T-helper 2 cell treated with Interferon-gamma antibody and Interleukin-4, amounts not matched to agents 5 μg/mL and 100 μg/mL, for 36 hours (primary cell): ENCODE measurements around the gene SLC19A3.
"Not testable (repeated sequence)": the region's sequence is repeated elsewhere in the genome, so short reads cannot be mapped to it uniquely, and the experiment has no call there.

Experiments
- DNase-seq: peaks from one replicate; pipeline ENCODE4 v3.0.0; 2021; ENCODE audit warnings: low spot score
- H3K27ac Mint-ChIP-seq: one replicate; pipeline ENCODE4 v1.8.0; 2021; ENCODE audit warnings: mild to moderate bottlenecking, mixed read lengths
- H3K27me3 Mint-ChIP-seq: one replicate; pipeline ENCODE4 v1.8.0; 2021; ENCODE audit warnings: low read depth, mixed read lengths
- H3K36me3 Mint-ChIP-seq: one replicate; pipeline ENCODE4 v1.8.0; 2021; ENCODE audit warnings: low read depth, mixed read lengths
- H3K4me1 Mint-ChIP-seq: one replicate; pipeline ENCODE4 v1.8.0; 2021; ENCODE audit warnings: low read depth, mixed read lengths
- H3K4me3 Mint-ChIP-seq: one replicate; pipeline ENCODE4 v1.8.0; 2022; ENCODE audit warnings: mild to moderate bottlenecking, moderate library complexity, mixed read lengths
- H3K9me3 Mint-ChIP-seq: one replicate; pipeline ENCODE4 v1.8.0; 2021; ENCODE audit warnings: mixed read lengths

The SLC19A3 gene

DNA sequence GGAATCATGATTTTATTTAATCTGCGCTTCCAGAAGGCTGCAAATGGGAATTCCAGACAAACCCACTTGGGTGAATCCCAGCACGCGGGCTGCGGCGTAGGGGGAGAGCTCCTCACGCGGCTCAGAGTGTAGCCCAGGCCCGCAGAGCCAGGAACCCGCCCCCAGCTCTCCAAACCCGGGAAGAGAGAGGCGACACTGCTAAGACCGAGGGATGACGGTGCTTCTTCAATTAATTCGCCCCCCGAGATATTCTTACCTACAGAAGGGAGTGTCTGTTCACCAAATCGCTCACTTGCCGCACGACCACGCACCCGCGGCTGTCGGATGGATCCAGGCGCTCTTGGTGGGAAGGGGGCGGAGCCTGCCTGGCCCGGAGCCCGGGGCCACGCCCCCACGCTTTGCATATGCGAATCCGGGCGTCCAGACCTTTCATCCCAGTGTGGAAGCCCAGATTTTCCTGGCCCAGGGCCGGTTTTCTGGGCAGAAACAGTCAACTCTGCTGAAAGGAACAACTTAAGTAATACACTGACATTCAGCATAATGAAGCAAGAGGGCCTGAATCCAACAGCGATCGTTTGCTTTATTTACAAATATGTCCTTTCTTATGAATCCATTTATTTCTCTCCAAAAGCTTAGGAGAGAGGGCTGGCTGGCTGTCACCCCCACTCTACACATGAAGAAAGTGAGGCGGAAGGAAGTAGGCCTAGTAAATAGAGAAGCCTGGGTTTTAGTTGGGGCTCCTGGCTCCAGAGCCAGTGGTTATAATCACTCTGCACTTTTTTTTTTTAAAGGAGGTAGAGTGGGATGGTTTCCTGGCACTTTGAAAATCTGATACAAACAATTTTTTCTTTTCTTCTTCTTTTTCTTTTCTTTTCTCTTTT, at the start of gene SLC19A3:
Gene SLC19A3 (minus strand): TSS at position 342 of the 881 bp plus-strand sequence. CDS start 15,710 bp downstream, outside the sequence.
- H3K27me3 Mint-ChIP-seq, result peaks cover 13% of the 10 kb centered on the region
- H3K36me3 Mint-ChIP-seq, result no peaks in the 10 kb centered on the region
- no peak within 1 kb of the TSS for H3K4me3 Mint-ChIP-seq
- no peak within 1 kb of the TSS for H3K27ac Mint-ChIP-seq
- no peaks in the 10 kb centered on the region for H3K4me1 Mint-ChIP-seq
- no peaks in the 10 kb centered on the region for H3K9me3 Mint-ChIP-seq
- no peak for DNase-seq

DNA sequence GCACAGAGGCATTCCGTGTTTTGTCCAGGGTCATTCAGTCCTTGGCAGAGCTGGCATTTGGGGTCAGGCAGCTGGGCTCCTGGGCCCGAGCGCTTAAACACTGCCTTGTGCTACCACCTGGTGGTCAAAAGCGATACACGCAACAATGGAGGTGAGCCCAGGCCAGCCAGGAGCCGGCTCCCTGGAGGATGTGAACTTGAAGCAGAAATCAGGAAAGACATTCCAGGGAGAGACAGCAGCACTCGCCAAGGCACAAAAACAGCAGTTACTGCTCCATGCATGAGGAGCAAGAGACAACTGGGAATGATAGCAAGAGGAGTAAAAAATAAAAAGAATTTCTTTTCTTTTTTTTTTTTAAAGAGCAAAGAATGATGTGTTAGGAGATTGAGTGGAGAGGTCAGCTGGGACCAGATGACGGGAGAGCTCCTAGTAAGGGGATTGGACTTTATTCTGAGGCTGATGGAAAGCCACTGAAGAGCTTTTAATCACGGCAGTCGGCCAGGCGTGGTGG, 48.6 kb upstream of the SLC19A3 start:
- Mint-ChIP-seq H3K9me3 (no peaks in the 10 kb centered on the region), H3K36me3 (no peaks in the 10 kb centered on the region), H3K4me1 (no peaks in the 10 kb centered on the region), H3K27me3 (no peaks in the 10 kb centered on the region), H3K4me3 (no peak overlapping the region), H3K27ac (no peak overlapping the region)
- peak; percentile 40 for DNase-seq

DNA sequence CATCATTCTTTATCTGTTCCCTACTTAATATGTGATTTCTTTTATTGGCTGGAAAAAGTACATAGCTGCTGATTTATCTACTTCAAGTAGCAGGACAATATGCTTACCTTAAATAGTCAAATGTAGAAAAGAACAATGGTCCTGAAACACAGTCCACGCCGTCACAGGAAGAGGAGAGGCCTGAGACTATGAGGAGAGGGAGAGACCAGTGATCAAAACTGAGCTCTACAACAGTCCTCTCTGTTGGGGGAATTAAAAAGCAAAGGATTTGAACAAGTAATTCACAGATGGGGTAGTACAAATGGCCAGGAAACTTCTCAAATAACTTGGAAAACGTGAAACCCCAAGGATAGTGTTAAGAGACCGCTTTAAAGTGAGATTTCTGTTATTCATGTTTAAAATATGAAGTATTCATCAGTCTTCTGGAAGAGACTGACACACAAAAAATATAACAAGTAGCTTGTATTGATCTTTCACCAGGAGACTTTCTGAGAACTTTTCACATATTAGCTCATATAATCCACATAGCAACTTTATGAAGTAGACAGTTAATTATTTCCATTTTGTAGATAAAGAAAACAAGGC, 48.1 kb upstream of the SLC19A3 start:
- H3K27ac Mint-ChIP-seq, result no peak overlapping the region
- H3K4me1 Mint-ChIP-seq, result no peaks in the 10 kb centered on the region
- no peaks in the 10 kb centered on the region for H3K9me3 Mint-ChIP-seq
- no peak for DNase-seq
- H3K27me3 Mint-ChIP-seq, result no peaks in the 10 kb centered on the region
- H3K36me3 Mint-ChIP-seq, result no peaks in the 10 kb centered on the region
- no peak overlapping the region for H3K4me3 Mint-ChIP-seq

DNA sequence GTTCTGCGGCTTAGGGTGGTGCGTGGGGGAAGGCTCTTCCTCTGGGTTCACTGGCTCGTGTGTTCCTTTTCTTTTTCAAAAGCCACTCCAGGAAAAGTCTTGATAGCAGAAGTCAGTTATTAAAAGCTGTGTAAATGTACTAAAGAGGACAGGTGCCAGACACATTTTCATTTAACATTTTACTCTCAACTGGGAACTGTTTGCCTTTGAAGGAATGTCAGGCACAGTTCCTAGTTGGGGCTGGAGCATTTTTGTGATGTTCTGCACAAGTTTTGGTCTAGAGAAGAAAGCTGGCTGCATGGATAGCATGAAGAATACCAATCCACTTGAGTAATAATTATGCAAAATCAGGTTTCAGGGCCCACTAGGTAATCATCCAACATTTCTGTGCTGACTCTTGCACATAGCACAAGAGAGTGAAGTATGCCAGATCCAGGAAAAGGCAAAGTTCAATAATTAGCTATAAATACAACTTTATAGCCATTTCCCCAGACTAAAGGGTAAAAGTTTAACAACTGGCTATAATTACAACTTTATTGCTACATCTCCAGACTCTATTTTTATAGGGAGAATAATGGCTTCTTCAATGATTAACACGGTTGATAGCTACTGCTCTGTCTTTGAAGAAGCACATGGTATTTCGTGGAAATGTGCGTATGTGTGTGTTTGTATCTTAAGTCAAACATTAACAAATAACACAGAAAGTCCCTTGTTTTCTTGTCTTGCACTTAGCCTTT, 44.1 kb upstream of the SLC19A3 start:
- H3K9me3 Mint-ChIP-seq, result no peaks in the 10 kb centered on the region
- no peak for DNase-seq

DNA sequence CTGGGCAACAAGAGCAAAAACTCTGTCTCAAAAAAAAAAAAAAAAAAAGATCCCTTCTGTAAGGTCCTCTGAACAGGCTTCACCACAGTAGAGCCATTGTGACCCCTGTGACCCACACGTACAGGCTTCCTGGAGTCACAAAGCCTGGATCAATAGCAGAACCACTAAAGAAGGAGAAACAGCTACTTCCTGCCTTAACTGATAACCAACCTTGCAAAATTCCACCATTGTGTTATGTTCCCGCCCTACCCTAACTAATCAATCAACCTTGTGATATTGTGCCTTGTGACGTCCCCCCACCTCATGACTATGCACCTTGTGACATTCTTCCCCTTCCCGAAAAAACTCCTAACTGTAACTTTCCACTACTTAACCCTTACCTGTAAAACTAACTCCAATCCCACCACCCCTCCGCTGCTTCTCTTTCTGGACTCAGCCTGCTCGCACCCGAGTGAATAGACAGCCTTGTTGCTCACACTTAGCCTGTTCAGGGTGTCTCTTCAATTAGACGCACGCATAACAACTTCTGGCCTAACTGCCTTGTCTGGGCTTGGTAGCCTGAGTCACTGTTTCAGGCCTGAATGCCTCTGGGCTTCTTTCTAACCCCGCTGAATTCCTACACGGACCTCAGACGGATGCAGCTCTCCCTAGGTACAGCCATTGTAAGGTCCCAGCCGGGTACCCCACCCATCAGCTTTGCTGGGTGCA, 41.7 kb upstream of the SLC19A3 start:
- no peaks in the 10 kb centered on the region for H3K27me3 Mint-ChIP-seq
- no peaks in the 10 kb centered on the region for H3K36me3 Mint-ChIP-seq
- DNase-seq, result no peak
- no peaks in the 10 kb centered on the region for H3K4me1 Mint-ChIP-seq
- H3K4me3 Mint-ChIP-seq, result no peak overlapping the region
- no peak overlapping the region for H3K27ac Mint-ChIP-seq
- H3K9me3 Mint-ChIP-seq, result no peaks in the 10 kb centered on the region

More for the DNA sequence above, 44.1 kb upstream of the SLC19A3 start:
- Mint-ChIP-seq H3K4me1 (no peaks in the 10 kb centered on the region), H3K27ac (no peak overlapping the region), H3K27me3 (no peaks in the 10 kb centered on the region), H3K4me3 (no peak overlapping the region), H3K36me3 (no peaks in the 10 kb centered on the region)

DNA sequence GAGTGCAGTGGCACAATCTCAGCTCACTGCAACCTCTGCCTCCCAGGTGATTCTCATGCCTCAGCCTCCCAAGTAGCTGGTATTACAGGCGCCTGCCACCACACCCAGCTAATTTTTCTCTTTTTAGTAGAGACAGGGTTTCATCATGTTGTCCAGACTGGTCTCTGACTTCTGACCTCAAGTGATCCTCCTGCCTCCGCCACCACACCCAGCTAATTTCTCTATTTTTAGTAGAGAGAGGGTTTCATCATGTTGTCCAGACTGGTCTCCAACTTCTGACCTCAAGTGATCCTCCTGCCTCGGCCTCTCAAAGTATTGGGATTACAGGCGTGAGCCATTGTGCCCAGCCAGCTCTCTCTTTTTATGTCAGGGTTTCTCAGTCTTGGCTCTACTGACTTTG, 38.4 kb upstream of the SLC19A3 start:
- not testable (repeated sequence) for H3K9me3 Mint-ChIP-seq, H3K4me1 Mint-ChIP-seq, H3K36me3 Mint-ChIP-seq, H3K4me3 Mint-ChIP-seq, H3K27ac Mint-ChIP-seq, DNase-seq, H3K27me3 Mint-ChIP-seq

DNA sequence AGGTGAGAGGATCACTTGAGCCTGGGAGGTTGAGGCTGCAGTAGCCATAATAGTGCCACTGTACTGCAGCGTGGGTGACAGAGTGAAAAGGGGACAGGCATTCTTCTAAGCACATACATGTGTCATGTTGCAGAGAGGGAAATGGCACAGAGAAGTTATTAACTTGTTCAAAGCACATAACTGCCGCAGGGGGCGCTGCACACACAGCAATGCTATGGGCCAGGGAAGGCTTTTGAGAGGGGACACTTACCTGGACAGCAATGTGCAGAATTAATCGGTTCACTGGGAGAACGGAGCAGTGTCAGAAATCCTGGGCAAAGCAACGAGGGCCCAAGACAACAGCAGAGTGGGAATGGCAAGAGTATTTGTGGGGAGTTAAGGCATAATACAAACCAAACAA, 30.3 kb upstream of the SLC19A3 start:
- Mint-ChIP-seq H3K9me3 (no peaks in the 10 kb centered on the region), H3K36me3 (no peaks in the 10 kb centered on the region), H3K27me3 (no peaks in the 10 kb centered on the region), H3K27ac (no peak overlapping the region), H3K4me3 (no peak overlapping the region), H3K4me1 (no peaks in the 10 kb centered on the region)
- DNase-seq, result no peak

DNA sequence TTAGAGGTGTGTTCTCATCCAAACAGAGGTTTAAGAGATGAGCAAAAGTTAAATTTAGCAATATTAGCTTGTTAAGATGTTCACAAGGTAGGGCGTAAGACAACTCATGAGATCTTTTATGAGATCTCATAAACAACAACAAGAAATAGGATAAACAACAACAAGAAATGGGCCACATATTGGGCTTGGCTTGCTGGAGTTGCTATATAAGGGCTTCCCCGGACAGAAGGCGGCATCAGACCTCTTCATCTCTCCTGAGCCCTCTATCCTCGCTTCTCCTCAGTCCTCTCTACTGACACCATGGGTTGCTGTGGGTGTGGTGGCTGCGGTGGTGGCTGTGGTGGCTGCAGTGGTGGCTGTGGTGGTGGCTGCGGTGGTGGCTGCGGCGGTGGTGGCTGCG, 27.8 kb upstream of the SLC19A3 start, which contains the start of gene SCYGR8:
Gene SCYGR8 (plus strand): TSS at position 301 of the 400 bp plus-strand sequence. CDS start 0 bp downstream, at position 301.
- no peak within 1 kb of the TSS for H3K27ac Mint-ChIP-seq
- no peaks in the 10 kb centered on the region for H3K4me1 Mint-ChIP-seq
- no peaks in the 10 kb centered on the region for H3K36me3 Mint-ChIP-seq
- no peak within 1 kb of the TSS for H3K4me3 Mint-ChIP-seq
- H3K9me3 Mint-ChIP-seq, result no peaks in the 10 kb centered on the region
- H3K27me3 Mint-ChIP-seq, result no peaks in the 10 kb centered on the region
- DNase-seq, result no peak

DNA sequence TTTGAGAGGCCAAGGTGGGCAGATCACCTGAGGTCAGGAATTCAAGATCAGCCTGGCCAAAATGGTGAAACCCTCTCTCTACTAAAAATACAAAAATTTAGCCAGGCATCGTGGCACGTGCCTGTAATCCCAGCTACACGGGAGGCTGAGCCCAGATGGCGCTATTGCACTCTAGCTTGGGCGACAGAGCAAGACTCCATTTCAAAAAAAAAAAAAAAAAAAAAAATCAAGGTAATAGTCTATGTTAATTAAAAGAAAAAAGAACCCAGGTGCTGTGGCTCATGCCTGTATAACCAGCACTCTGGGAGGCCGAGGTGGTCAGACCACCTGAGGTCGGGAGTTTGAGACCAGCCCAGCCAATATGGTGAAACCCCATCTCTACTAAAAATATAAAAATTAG, 22.9 kb upstream of the SLC19A3 start:
- H3K27me3 Mint-ChIP-seq, H3K27ac Mint-ChIP-seq, H3K4me3 Mint-ChIP-seq, H3K4me1 Mint-ChIP-seq, H3K9me3 Mint-ChIP-seq, DNase-seq, H3K36me3 Mint-ChIP-seq: not testable (repeated sequence)

DNA sequence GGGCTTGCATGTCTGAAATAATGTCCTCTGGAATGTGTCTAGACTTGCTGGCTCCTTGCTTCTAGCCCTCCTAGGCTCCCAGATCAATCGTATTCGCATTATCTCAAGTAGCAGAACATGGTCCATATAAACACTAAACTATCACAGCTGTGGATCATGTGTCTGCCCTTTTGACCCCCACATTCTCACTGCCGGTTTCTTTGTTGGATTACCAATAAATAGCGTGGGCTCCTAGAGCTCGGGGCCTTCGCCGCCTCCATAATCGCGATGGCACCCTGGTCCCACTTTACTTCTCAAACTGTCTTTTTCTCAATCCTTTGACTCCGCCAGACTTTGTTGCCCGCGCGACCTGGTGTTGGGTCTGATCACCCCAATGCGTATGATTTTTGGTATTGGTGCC, 21.5 kb upstream of the SLC19A3 start:
- no peaks in the 10 kb centered on the region for H3K4me1 Mint-ChIP-seq
- DNase-seq, result no peak
- no peak overlapping the region for H3K4me3 Mint-ChIP-seq
- no peaks in the 10 kb centered on the region for H3K27me3 Mint-ChIP-seq
- no peaks in the 10 kb centered on the region for H3K9me3 Mint-ChIP-seq
- H3K36me3 Mint-ChIP-seq, result no peaks in the 10 kb centered on the region
- no peak overlapping the region for H3K27ac Mint-ChIP-seq

DNA sequence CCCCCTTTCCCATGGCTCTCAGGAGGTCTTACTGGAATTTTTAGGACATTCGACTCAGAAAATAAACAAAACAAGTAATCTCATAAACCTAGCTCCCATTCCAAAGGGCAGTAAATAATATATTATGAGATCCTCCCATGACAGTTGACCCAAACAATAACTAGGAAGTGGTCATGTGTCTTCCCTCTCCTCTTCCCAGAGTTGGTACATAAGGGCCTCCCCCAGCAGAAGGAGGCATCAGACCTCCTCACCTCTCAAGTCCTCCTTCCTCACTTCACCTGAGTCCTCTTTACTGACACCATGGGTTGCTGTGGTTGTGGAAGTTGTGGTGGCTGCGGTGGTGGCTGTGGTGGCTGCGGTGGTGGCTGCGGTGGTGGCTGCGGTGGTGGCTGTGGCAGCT, 10.2 kb upstream of the SLC19A3 start, which contains the start of gene SCYGR7:
Gene SCYGR7 (plus strand): TSS at position 301 of the 400 bp plus-strand sequence. CDS start 0 bp downstream, at position 301.
- no peaks in the 10 kb centered on the region for H3K27me3 Mint-ChIP-seq
- H3K4me3 Mint-ChIP-seq, result no peak within 1 kb of the TSS
- no peak within 1 kb of the TSS for H3K27ac Mint-ChIP-seq
- H3K36me3 Mint-ChIP-seq, result no peaks in the 10 kb centered on the region
- no peak for DNase-seq
- H3K9me3 Mint-ChIP-seq, result no peaks in the 10 kb centered on the region
- H3K4me1 Mint-ChIP-seq, result no peaks in the 10 kb centered on the region

DNA sequence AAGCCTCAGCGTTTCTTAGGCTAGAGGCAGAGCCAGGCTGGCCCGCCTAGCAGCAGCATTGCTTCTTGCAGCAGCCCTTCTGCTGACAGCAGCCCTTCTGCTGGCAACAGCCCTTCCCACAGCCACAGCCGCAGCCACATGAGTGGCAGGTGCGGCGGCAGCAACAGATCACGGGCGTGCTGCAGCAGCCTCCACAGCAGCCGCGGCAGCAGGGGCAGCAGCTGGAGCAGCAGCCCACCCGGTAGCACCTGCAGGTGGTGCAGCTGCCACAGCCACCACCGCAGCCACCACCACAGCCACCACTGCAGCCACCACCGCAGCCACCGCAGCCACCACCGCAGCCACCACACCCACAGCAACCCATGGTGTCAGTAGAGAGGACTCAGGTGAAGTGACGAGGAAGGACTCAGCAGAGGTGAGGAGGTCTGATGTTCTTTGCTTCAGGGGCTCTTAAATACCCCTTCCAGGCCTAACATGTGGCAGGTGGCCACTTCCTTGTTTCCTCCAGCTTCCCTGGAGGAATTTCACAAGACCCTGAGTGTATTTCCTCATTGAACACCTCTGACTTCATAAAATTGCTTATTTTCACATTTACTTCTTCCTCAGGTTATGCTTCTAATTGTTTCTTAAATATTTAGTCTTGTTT, 6.7 kb upstream of the SLC19A3 start, which contains the start of gene SCYGR6:
Gene SCYGR6 (minus strand): TSS at position 364 of the 646 bp plus-strand sequence. CDS start 0 bp downstream, at position 364.
- no peak for DNase-seq
- H3K9me3 Mint-ChIP-seq, result no peaks in the 10 kb centered on the region
- H3K36me3 Mint-ChIP-seq, result no peaks in the 10 kb centered on the region
- H3K27me3 Mint-ChIP-seq, result no peaks in the 10 kb centered on the region
- no peaks in the 10 kb centered on the region for H3K4me1 Mint-ChIP-seq
- H3K27ac Mint-ChIP-seq, result no peak within 1 kb of the TSS
- no peak within 1 kb of the TSS for H3K4me3 Mint-ChIP-seq

DNA sequence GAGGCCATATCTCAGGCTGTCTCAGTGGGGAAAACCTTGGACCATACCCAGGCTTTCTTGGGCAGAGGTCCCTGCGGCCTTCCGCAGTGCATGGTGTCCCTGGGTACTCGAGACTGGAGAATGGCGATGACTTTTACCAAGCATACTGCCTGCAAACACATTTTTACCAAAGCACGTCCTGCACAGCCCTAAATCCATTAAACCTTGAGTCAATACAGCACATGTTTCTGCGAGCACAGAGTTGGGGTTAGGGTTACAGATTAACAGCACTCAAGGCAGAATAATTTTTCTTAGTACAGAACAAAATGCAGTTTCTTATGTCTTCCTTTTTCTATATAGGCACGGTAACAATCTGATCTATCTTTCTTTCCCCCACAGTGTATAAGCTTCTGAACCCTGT, 5.0 kb upstream of the SLC19A3 start:
- H3K4me3 Mint-ChIP-seq, H3K27me3 Mint-ChIP-seq, H3K36me3 Mint-ChIP-seq, H3K4me1 Mint-ChIP-seq, DNase-seq, H3K9me3 Mint-ChIP-seq, H3K27ac Mint-ChIP-seq: not testable (repeated sequence)
